Fibroblast of mammary gland (primary cell): Measurements from ENCODE around the gene TRIM72.
"Not testable (repeated sequence)": the region's sequence is repeated elsewhere in the genome, so short reads cannot be mapped to it uniquely, and the experiment has no call there.

Experiments used
- DNase-seq: peaks from one replicate; pipeline ENCODE4 v3.0.0-alpha.2; 2010; ENCODE audit warnings: low read depth
- H3K4me3 ChIP-seq: 2 replicates; pipeline ENCODE4 v1.5.1; 2011; ENCODE audit warnings: low read depth, mild to moderate bottlenecking, low read length, moderate library complexity; ENCODE audit not compliant: control insufficient read depth
- CTCF ChIP-seq: conservative IDR thresholded peaks from 2 replicates; pipeline ENCODE4 v1.5.1; 2011; ENCODE audit warnings: low read depth, low read length, inconsistent platforms; ENCODE audit not compliant: control insufficient read depth, insufficient read depth

TRIM72 gene

GRCh38 chr16:31198207-31198882 lies 15.6 kb upstream of the TRIM72 start:
- no peak for DNase-seq

DNA sequence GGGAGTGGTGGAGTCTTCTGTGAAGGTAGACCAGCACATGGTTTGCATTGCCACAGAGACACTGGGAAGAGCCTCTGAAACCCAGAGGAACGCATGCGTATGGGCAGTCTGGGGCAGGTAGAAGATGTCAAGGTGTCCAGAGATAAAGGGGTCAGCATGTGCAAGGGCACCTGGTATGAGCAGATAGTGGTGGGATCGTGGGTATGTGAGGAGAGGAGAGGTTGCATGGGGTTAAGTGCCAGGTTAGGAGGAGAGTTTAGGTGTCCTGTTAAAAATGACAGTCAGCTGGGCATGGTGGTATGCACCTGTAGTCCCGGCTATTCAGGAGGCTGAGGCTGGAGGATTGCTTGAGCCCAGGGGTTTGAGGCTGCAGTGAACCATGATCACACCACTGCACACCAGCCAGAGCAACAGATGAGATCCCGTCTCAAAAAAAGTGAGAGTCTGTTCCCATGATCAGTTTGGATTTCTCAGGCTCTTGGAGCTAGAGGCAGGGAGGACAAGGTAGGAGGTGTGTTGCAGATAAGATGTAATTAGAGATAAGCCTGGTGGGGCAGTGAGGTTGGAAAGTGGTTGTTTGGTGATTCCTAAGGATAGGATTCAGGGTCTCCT lies 14.4 kb upstream of the TRIM72 start:
- H3K4me3 ChIP-seq: no peak overlapping the region
- DNase-seq: no peak
- no peak for TF ChIP-seq CTCF

More at GRCh38 chr16:31198207-31198882, 15.6 kb upstream of the TRIM72 start:
- TF ChIP-seq CTCF: no peak
- no peak overlapping the region for H3K4me3 ChIP-seq

GRCh38 chr16:31200111-31200510 lies 13.8 kb upstream of the TRIM72 start:
- DNase-seq, H3K4me3 ChIP-seq: not testable (repeated sequence)

DNA sequence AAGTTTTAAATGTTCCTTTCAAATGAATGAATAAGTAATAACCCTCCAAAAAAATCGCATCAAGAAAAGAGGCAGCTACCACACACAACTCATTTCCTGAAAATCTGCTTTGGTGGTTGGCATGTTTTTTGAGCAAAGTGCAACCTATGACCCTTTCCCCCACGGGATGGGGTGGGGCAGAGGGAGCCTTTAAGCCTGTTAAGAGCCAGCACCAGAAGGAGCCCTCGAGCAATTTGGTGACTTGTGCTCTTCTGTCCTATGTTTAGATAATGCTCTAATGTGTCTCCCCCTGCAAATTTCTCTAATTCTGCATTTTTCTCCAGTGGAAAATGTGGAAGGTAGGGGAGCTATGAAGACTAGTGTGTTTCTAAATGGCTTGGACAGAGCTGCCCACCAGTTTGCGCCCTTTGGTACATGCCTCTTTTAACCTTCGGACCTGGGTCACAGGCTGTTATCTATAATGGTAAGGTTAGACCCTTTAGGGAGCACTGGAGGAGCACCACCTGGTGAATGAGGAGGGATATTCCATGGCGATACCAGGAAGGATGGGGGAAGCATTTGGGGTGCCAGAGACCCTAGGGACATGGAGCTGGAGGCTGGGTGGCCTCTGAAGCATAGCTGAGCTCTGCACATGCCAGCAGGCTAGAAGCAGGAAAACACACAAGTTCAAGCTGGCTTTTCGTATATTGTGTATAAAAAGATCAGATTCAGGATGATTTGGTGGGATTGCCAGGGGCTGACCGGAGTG lies 12.9 kb upstream of the TRIM72 start:
- DNase-seq: peak; percentile 48
- TF ChIP-seq CTCF: peak; percentile 13
- H3K4me3 ChIP-seq: no peak overlapping the region

DNA sequence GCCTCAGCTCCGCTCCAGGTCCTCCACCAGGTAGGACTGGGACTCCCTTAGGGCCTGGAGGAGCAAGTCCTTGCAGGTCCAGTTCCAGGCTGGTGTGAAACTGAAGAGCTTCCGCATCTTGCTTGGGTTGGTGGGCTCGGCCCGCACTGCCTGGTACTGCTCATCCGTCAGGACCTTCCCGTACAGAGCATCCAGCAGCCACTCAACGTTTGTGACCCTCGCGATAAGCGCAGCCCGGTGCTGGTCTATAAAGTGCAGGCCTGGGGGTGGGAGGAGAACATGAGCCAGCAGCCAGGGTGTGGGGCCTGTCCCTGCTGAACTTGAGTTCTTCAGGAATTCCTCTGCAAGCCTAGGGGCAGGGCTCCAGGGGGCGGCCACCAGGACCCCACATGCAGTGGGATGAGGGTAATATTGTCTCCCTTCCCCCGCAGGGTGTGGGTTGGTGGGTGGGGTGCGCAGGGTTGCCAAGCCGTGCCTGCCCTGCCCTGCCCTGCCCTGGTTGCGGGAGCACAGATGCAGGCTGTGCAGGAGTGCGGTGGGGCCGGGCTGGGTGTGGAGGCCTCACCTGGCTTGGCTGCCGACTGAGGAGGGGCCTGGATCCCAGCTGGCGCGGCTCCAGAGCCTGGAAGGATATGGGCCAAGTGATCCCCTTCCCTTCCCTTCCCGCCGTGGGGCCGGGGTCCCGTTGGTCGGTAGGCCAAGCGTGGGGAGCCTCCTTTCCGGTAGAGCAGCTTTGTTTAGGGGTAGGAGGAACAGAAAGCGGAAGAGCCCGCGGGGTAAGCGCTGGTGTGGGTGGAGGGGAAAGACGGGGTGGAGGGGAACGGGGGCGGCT lies 12.1 kb upstream of the TRIM72 start:
- no peak for TF ChIP-seq CTCF
- peak overlapping the region; percentile 59 for H3K4me3 ChIP-seq
- no peak for DNase-seq

GRCh38 chr16:31202414-31203375 lies 11.2 kb upstream of the TRIM72 start, which contains the start of gene PYCARD:
PYCARD (minus strand) TSS chr16:31202760; CDS start chr16:31202690, 70 bp downstream.
- DNase-seq: peak; percentile 20
- H3K4me3 ChIP-seq: peak within 1 kb of the TSS; percentile 59
- no peak for TF ChIP-seq CTCF
